Measurements from ENCODE around the gene TRABD2A. TPM values are rescaled to one million over a fixed set of nuclear protein-coding genes. Genes with fewer than 3 reads are reported as not detected.

Gene TRABD2A
- total and polyA plus RNA-seq, 4 donors, result 0.26 to 10.3 (median 0.55) TPM

GRCh38 chr2:84905181-84906107, 24.6 kb upstream of the TRABD2A start, which contains the start of gene TMSB10:
TMSB10 (plus strand) TSS chr2:84905656.
- Histone ChIP-seq H3K4me1 (ENCODE audit: control insufficient read depth in 4 of 4, insufficient read depth in 4 of 4, low read length in 3 of 4) (peaks cover 0 to 19% (median 5%) of the 10 kb centered on the region in 4 donors), H3K27ac (ENCODE audit: low read depth in 1 of 2, low read length in 2 of 2) (peak within 1 kb of the TSS; percentile 71 to 82), H3K9ac (ENCODE audit: low read depth in 1 of 2, low read length in 2 of 2) (peak within 1 kb of the TSS; percentile 45 to 71), H3K4me3 (ENCODE audit: low read depth in 1 of 3, low read length in 3 of 3) (peak within 1 kb of the TSS; percentile 79 to 86 (median 85)), H3K9me3 (ENCODE audit: control insufficient read depth in 4 of 4, low read length in 3 of 4) (no peaks in the 10 kb centered on the region), H3K36me3 (ENCODE audit: control insufficient read depth in 4 of 4, insufficient read depth in 3 of 4, low read depth in 1 of 4, low read length in 3 of 4) (no peaks in the 10 kb centered on the region), H3K27me3 (ENCODE audit: control insufficient read depth in 4 of 4, insufficient read depth in 4 of 4, low read length in 3 of 4) (no peaks in the 10 kb centered on the region)
- WGBS, result under 1% methylated on average over 94 of the region's 94 CpGs
- peak; percentile 83 for DNase-seq (ENCODE audit: low spot score)
- TF ChIP-seq CTCF (IDR thresholded peaks at IDR 0.05; ENCODE audit: low read depth, low read length, missing input control) (peak; percentile 4), TAF1 (conservative IDR thresholded peaks at IDR 0.05) (peak; percentile 88), HNF4A (conservative IDR thresholded peaks at IDR 0.05) (no peak), NR2F2 (IDR thresholded peaks at IDR 0.05) (no peak), ATF3 (IDR thresholded peaks at IDR 0.05) (no peak), HNF4G (IDR thresholded peaks at IDR 0.05) (no peak), SP1 (IDR thresholded peaks at IDR 0.05) (no peak), YY1 (IDR thresholded peaks at IDR 0.05) (no peak), FOXA2 (IDR thresholded peaks at IDR 0.05) (no peak), REST (IDR thresholded peaks at IDR 0.05) (peak; percentile 75)

- 2% methylated on average over 21 of the region's 21 CpGs for WGBS
- H3K9ac ChIP-seq (ENCODE audit: low read depth in 1 of 2, low read length in 2 of 2), result no peak overlapping the region
- peaks cover 0 to 19% (median 5%) of the 10 kb centered on the region in 4 donors for H3K4me1 ChIP-seq (ENCODE audit: control insufficient read depth in 4 of 4, insufficient read depth in 4 of 4, low read length in 3 of 4)
- peak overlapping the region; percentile 71 to 82 for H3K27ac ChIP-seq (ENCODE audit: low read depth in 1 of 2, low read length in 2 of 2)
- H3K9me3 ChIP-seq (ENCODE audit: control insufficient read depth in 4 of 4, low read length in 3 of 4), result no peaks in the 10 kb centered on the region
- no peaks in the 10 kb centered on the region for H3K36me3 ChIP-seq (ENCODE audit: control insufficient read depth in 4 of 4, insufficient read depth in 3 of 4, low read depth in 1 of 4, low read length in 3 of 4)
- TF ChIP-seq TAF1 (conservative IDR thresholded peaks at IDR 0.05) (peak; percentile 64), SP1 (IDR thresholded peaks at IDR 0.05) (no peak), FOXA1 (IDR thresholded peaks at IDR 0.05) (no peak)
- no peak for DNase-seq (ENCODE audit: low spot score)
- no peaks in the 10 kb centered on the region for H3K27me3 ChIP-seq (ENCODE audit: control insufficient read depth in 4 of 4, insufficient read depth in 4 of 4, low read length in 3 of 4)
- peak overlapping the region; percentile 79 to 86 (median 85) for H3K4me3 ChIP-seq (ENCODE audit: low read depth in 1 of 3, low read length in 3 of 3)
These were observed 23.9 kb upstream of the TRABD2A start for GRCh38 chr2:84904717-84905174.

Measured in liver (tissue), 9 donors.